ENCODE data around the gene DST.
"Not testable (repeated sequence)": the region's sequence is repeated elsewhere in the genome, so short reads cannot be mapped to it uniquely, and the experiment has no call there.

Gene DST

GRCh38 chr6:56567501-56567900 lies 75.2 kb downstream of the DST start:
- Histone ChIP-seq H3K27ac (replicated peaks) (no peak overlapping the region), H3K4me3 (replicated peaks; ENCODE audit: insufficient read depth, low read length) (no peak overlapping the region), H3K27me3 (ENCODE audit: insufficient read depth, poor library complexity, severe bottlenecking) (no peaks in the 10 kb centered on the region)
- no peak for TF ChIP-seq SPI1 (IDR thresholded peaks at IDR 0.05; ENCODE audit: borderline replicate concordance, low read depth)
- TF ChIP-seq POLR2AphosphoS5 (IDR thresholded peaks at IDR 0.05; ENCODE audit: low read depth) = no peak
- TF ChIP-seq REST (IDR thresholded peaks at IDR 0.05; ENCODE audit: insufficient replicate concordance, low read depth) = no peak
- TF ChIP-seq, protein P1, sequence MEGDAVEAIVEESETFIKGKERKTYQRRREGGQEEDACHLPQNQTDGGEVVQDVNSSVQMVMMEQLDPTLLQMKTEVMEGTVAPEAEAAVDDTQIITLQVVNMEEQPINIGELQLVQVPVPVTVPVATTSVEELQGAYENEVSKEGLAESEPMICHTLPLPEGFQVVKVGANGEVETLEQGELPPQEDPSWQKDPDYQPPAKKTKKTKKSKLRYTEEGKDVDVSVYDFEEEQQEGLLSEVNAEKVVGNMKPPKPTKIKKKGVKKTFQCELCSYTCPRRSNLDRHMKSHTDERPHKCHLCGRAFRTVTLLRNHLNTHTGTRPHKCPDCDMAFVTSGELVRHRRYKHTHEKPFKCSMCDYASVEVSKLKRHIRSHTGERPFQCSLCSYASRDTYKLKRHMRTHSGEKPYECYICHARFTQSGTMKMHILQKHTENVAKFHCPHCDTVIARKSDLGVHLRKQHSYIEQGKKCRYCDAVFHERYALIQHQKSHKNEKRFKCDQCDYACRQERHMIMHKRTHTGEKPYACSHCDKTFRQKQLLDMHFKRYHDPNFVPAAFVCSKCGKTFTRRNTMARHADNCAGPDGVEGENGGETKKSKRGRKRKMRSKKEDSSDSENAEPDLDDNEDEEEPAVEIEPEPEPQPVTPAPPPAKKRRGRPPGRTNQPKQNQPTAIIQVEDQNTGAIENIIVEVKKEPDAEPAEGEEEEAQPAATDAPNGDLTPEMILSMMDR (IDR thresholded peaks at IDR 0.05; ENCODE audit: insufficient read depth, low read length) = no peak
- TF ChIP-seq GABPA (IDR thresholded peaks at IDR 0.05; ENCODE audit: low read depth) = no peak
- no peak for DNase-seq (ENCODE audit: low read depth in 1 of 2, low spot score in 1 of 2)

DNA sequence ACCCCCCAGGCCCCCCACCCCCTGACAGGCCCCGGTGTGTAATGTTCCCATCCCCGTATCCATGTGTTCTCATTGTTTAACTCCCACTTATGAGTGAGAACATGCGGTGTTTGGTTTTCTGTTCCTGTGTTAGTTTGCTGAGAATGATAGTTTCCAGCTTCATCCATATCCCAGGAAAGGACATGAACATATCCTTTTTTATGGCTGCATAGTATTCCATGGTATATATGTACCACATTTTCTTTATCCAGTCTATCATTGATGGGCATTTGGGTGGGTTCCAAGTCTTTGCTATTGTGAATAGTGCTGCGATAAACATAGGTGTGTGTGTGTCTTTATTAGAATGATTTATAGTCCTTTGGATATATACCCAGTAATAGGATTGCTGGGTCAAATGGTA lies 80.0 kb downstream of the DST start:
- DNase-seq (ENCODE audit: low read depth in 1 of 2, low spot score in 1 of 2); H3K4me3 ChIP-seq (replicated peaks; ENCODE audit: insufficient read depth, low read length); H3K27ac ChIP-seq (replicated peaks); H3K27me3 ChIP-seq (ENCODE audit: insufficient read depth, poor library complexity, severe bottlenecking): not testable (repeated sequence)

DNA sequence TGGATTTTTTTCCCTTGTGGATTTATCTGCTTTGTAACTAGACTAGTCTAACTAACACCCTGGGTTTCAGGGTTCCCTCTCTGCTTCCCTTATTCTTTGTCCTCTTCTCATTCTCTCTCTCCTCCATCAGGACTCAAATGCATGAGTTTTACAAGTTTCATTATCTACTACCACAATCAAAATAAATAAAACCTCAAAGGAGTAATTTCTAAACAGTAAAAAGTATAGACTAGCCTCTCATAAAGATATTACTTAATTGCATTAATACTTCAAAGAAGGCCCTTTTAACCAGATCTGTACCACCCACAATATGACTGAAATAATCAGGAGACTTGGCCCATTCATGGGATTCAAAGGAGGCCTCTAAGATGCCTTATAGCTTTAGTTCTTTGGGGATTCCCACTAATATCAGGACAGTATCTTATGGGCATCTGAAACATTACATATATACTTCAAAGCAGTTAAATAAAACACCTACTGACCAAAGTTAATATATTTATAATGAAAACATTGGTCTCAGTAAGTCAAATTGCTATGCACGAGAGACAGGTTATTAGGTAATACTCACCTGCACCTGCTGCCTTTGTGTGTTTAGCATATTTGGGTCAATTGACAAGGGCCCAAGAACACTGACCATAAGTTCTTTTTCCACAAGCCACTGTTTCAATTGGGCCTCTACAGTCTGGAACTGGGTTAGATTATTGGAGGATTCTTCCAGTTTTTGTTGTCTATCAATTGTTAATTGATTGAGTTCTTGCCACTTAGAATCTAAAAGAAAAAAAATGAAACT lies 85.7 kb downstream of the DST start:
- TF ChIP-seq, protein P1 (IDR thresholded peaks at IDR 0.05; ENCODE audit: insufficient read depth, low read length) = no peak
- TF ChIP-seq GABPA (IDR thresholded peaks at IDR 0.05; ENCODE audit: low read depth) (no peak), REST (IDR thresholded peaks at IDR 0.05; ENCODE audit: insufficient replicate concordance, low read depth) (no peak), SPI1 (IDR thresholded peaks at IDR 0.05; ENCODE audit: borderline replicate concordance, low read depth) (no peak), POLR2AphosphoS5 (IDR thresholded peaks at IDR 0.05; ENCODE audit: low read depth) (no peak)
- DNase-seq (ENCODE audit: low read depth in 1 of 2, low spot score in 1 of 2) = no peak
- H3K27me3 ChIP-seq (ENCODE audit: insufficient read depth, poor library complexity, severe bottlenecking) = no peaks in the 10 kb centered on the region
- H3K4me3 ChIP-seq (replicated peaks; ENCODE audit: insufficient read depth, low read length) = no peak overlapping the region
- no peak overlapping the region for H3K27ac ChIP-seq (replicated peaks)

GRCh38 chr6:56555438-56555872 lies 87.2 kb downstream of the DST start:
- Histone ChIP-seq H3K4me3 (replicated peaks; ENCODE audit: insufficient read depth, low read length) (no peak overlapping the region), H3K27me3 (ENCODE audit: insufficient read depth, poor library complexity, severe bottlenecking) (no peaks in the 10 kb centered on the region), H3K27ac (replicated peaks) (no peak overlapping the region)
- no peak for DNase-seq (ENCODE audit: low read depth in 1 of 2, low spot score in 1 of 2)
- TF ChIP-seq, protein P1 (IDR thresholded peaks at IDR 0.05; ENCODE audit: insufficient read depth, low read length) = no peak
- TF ChIP-seq GABPA (IDR thresholded peaks at IDR 0.05; ENCODE audit: low read depth) (no peak), POLR2AphosphoS5 (IDR thresholded peaks at IDR 0.05; ENCODE audit: low read depth) (no peak), REST (IDR thresholded peaks at IDR 0.05; ENCODE audit: insufficient replicate concordance, low read depth) (no peak), SPI1 (IDR thresholded peaks at IDR 0.05; ENCODE audit: borderline replicate concordance, low read depth) (no peak)
